GM19043 (cell line): Measurements from ENCODE around the gene JAKMIP1.
"Not testable (repeated sequence)": the region's sequence is repeated elsewhere in the genome, so short reads cannot be mapped to it uniquely, and the experiment has no call there.

Source experiments
- ATAC-seq: cut with Tn5 transposase; IDR thresholded peaks from one replicate; pipeline ENCODE4 v1.9.1; 2021; ENCODE audit warnings: low read depth; ENCODE audit not compliant: unreplicated experiment

Gene JAKMIP1

DNA sequence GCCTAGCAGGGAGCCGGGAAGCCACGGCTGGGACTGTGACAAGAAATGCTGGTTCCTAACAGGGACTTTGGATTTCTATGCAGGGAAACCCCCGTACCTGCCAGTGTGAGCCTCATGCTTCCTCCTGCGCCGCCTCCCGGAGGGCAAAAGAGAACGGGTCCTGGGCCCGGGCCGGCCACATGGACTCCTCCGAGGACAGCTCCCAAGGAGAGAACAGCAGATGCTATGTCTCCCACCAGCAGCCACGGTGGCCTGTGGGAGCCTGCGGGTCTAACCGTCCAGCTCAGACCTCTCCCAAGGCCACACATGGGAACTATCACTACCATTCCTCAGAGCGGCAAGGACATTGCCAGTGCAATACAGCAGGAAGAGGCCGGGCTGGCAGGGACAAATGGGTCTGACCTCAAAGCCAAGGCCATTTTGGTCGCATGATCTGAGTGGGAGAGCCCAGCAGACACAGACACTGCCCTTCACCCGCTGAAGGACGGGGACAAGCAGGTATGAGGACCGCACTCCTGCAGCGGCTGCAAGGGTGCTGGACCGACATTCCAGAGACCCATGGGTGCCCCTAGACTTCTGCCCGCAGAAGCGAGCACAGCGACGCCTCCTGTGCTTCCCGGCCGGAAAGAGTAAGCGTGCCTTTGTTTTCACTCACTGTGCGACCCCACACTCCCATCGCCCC, 177.6 kb downstream of the JAKMIP1 start:
- ATAC-seq = no peak

GRCh38 chr4:6021831-6022606, 178.3 kb downstream of the JAKMIP1 start:
- ATAC-seq = no peak

DNA sequence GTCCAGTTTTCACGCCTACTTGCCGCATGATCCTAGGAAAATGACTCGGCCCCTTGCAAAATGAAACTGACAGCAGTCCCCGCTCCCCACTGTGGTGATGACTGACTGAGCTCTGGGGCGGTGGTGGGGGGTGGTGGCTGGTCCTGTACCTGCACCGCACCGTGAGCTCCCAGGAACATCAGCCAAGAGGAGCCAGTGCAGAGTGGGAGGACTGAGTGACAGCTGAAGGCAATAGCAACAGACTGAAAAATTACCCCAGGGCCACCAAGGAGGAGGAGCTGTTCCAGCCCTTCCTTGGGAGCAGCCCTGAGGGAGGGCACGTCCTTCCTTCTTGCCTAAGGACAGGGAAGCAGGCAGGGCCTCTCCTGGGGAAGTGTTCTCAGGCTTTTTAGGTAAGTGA, 179.7 kb downstream of the JAKMIP1 start:
- ATAC-seq = no peak

GRCh38 chr4:6019316-6020263, 180.8 kb downstream of the JAKMIP1 start:
- ATAC-seq = no peak

DNA sequence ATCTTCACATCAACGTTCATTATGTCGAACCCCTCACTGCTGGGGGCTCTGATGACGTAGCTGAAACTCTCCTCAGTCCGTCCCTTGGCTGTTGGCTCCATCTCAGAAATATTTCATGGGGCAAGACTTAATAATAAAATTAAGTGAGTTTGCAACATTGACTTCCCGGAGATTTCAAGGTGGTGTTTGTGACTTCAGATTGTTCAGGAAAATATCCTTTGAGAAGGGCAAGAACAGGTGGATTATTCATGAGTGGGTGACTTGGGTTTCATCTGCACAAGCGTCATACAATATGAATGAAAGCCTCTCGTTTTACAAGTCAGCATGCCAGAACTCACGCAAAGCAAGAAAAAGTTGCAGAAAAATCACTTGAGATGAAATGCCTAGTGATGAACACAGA, 182.0 kb downstream of the JAKMIP1 start, which contains the start of gene C4orf50:
Gene C4orf50, minus strand, starts transcription at position 101 of the 400 bp plus-strand sequence.
- ATAC-seq = no peak

DNA sequence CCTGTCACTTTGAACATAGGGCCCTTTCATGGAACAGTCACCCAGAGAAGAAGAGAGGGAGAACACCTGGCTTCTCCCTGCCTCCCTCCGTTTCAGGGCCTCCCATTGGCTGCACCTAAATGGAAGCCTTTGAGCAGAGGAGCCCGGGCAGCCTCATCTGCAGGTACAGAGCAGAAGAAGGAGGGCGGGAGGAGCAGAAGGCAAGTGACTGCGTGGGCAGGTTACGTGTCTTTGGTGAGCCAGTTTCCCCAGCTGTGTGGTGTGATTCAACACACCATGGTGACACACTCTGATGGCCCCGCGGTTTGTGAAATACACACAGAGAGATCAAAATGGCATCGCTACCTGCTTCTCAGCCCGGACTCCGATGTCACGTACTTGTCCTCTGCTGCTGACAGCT, 182.5 kb downstream of the JAKMIP1 start:
- no peak for ATAC-seq

DNA sequence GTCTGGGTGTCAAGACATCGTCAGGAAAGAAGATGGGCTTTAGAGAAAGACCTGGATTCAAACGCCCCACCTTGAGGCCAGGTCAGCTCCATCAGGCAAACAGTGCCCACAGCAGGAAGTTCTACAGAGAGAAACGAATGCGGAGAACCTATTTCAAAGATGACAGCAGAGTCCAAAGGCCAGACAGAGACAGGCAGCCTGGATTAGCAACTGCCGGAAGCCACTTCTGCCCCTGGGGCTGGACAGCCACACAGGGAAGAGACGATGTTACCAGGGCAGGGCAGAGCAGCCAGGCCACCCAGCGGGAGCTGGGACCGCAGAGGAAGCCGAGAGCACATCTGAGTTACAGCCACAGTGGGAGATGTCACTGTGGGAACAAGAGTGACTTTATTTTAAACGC, 183.3 kb downstream of the JAKMIP1 start:
- ATAC-seq = no peak

- no peak for ATAC-seq
These were observed 186.8 kb downstream of the JAKMIP1 start for GRCh38 chr4:6013564-6013963.

GRCh38 chr4:6012200-6012599, 188.1 kb downstream of the JAKMIP1 start:
- no peak for ATAC-seq

DNA sequence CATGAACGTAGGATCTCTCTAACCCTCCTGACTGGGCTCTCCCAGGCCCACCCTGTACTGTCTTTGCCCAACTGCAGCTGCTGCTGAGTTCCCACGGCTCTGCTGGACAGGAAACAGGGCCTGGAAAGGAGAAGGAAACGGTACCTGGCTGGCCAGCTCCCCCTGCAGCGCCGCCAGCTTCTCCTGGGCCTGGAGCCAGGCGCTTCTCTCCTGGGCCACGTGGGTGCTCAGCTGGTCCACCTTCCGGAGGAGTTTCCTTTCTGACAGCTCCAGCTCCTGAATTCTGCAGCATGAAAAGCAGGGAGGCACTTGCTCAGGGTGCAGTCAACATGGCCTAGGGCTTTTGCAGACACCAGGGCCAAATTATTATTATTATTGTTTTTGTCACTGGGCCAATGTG, 188.7 kb downstream of the JAKMIP1 start:
- ATAC-seq = no peak

GRCh38 chr4:6011271-6011671, 189.1 kb downstream of the JAKMIP1 start:
- no peak for ATAC-seq

GRCh38 chr4:6010789-6011188, 189.6 kb downstream of the JAKMIP1 start:
- no peak for ATAC-seq

GRCh38 chr4:6009452-6009851, 190.9 kb downstream of the JAKMIP1 start:
- ATAC-seq = no peak

GRCh38 chr4:6008766-6009385, 191.5 kb downstream of the JAKMIP1 start:
- no peak for ATAC-seq

GRCh38 chr4:6008092-6008551, 192.2 kb downstream of the JAKMIP1 start:
- no peak for ATAC-seq

- ATAC-seq = no peak
These were observed 195.2 kb downstream of the JAKMIP1 start for GRCh38 chr4:6005175-6005574.

GRCh38 chr4:6003485-6003884, 196.9 kb downstream of the JAKMIP1 start:
- ATAC-seq = not testable (repeated sequence)

DNA sequence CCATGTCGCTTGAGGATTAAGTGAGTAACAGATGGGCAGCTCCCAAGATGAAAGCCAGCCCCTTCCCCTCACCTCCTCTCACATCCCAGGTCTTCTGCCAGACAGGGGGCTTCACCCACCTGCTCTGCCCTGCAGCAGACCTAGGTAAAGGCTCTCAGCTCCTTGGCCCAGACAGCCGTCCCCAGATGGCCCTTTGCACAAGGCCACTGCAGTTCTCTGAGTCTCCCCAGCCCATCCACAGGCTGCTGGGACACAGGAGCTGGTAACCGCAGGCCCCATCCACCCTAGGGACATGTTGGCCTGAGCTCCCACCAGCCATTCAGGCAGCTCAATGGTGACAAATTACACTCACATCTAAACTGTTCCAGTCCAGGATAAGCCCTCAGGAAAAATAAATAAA, 197.4 kb downstream of the JAKMIP1 start:
- ATAC-seq = no peak

GRCh38 chr4:6002492-6002833, 197.9 kb downstream of the JAKMIP1 start:
- ATAC-seq = no peak

- ATAC-seq = no peak
These were observed 198.5 kb downstream of the JAKMIP1 start for GRCh38 chr4:6001680-6002491.
